GM18868 (cell line): ENCODE data around the gene PIGR.

Experiments used
- ATAC-seq: cut with Tn5 transposase; IDR thresholded peaks from one replicate; pipeline ENCODE4 v1.9.1; 2021; ENCODE audit warnings: mild to moderate bottlenecking, moderate library complexity; ENCODE audit not compliant: unreplicated experiment

The PIGR gene

GRCh38 chr1:206893380-206893779 lies 52.9 kb downstream of the PIGR start:
- no peak for ATAC-seq

DNA sequence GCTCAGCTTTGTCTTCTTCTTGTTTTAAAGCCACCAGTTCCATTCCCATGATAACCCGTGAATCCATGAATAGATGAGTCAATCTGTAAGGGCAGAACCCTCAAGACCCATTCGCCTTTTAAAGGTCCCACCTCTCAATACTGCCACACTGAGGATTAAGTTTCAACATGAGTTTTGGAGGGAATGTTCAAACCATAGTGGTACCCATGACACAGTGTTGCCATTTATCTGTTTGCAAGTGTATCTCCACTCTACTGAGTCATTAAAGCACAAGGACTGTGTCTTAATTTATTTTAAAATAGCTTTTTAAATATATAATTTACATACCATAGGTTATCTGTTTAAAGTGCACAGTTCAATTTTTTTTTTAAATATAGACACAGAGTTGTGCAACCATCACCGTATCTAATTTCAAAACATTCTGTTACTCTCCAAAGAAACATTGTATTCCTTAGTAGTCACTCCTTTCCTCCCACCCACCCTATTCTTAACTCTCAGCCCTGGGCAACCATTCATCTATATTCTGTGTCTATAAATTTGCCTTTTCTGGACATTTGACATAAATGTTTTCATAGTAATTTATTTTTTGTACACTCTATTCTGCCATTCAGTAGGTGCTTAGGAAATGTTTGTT lies 53.8 kb downstream of the PIGR start:
- ATAC-seq: no peak

GRCh38 chr1:206891412-206891811 lies 54.9 kb downstream of the PIGR start:
- ATAC-seq: no peak

GRCh38 chr1:206890125-206891060 lies 55.9 kb downstream of the PIGR start:
- ATAC-seq: no peak

DNA sequence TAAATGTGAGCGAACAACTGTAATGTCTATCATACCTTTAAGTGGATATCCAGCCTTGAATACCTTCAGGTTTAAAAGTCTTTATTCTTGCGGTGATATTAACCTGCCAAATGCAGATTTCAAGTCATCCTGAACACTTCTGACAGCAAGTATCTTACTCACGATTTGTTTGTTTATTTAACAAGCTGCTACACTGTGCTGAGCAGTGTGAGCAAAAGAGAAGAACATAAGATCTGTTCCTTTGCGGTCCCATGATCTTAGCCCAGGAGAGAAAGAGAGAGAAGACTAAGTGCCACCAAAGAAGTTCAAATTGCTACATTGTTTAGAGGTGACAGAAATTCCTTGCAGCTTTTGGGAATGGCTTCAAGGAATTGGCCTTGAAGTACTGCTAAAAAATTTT lies 58.6 kb downstream of the PIGR start:
- no peak for ATAC-seq

DNA sequence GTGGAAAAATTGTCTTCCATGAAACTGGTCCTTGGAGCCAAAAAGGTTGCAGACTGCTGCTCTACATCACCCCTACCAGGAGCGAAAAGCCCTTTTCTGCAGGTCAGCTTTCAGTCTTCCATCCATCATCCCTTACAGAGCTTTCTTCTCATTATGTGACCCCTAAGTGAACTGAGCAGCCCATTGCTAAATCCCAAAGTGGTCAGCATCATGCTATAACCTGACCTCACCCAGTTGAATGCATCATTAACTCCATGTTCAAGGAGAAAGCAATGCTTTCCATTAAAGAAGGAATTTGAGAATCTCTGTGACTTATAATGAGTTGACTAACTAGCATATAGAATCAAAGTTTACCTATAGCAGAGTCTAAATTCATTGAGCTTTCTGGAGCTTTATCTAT lies 59.4 kb downstream of the PIGR start:
- ATAC-seq: no peak

DNA sequence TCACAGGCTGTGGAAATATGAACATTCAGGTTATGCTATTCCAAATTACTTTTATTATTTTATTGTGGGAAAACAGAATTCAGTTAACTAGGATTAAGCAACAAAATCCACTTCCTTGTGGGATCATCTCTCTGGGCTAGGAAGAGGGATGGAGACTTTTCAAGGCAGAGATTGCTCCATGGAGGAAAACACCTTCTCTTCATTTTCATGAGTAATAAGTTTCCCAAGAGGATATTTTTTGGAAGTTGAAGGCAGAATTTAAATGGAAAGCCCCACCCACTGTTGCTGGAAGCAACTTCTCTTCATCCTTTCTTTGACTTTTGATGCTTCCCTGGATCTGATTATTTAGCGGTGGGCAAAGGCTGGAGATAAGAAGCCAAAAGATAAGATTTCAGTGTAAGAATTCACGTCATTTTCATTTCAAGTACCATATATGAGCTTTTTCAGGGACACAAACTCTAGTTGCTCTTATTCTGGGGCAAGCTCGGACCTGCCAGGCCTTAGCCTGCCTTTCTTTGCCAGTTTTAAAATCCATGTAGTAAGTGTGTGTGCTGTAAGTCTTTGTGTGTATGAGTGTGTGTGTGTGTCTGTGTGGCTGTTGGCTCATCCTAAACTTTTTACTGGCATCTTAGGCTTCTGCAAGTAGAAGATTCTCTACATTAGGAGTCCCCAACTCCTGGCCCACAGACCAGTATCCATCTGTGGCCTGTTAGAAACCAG lies 60.8 kb downstream of the PIGR start:
- ATAC-seq: no peak

DNA sequence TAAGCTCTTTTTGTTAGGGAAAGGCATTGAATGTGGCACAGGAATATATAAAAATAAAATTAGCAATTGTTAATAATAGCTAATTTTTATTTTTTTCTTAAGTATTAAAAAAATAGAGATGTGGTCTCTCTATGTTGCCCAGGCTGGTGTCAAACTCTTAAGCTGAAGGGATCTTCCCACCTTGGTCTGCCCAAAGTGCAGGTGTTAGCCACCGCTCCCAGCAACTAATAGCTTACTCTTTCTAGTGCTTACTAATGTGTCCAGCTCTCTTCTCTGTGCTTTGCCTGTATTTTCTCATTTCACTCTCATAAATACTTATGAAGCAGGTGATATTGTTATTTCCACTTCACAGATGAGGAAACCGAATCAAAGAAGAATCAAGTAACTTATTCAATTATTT lies 62.4 kb downstream of the PIGR start:
- no peak for ATAC-seq

GRCh38 chr1:206883160-206883559 lies 63.1 kb downstream of the PIGR start:
- ATAC-seq: no peak

- no peak for ATAC-seq
Observed at GRCh38 chr1:206882555-206882954, 63.7 kb downstream of the PIGR start.

- ATAC-seq: no peak
Observed at GRCh38 chr1:206880314-206880713, 66.0 kb downstream of the PIGR start.
